ENCODE measurements around the gene TBC1D22A. TPM values are rescaled to one million over a fixed set of nuclear protein-coding genes. Genes with fewer than 3 reads are reported as not detected.

Gene TBC1D22A
- total RNA-seq, 4 donors from 2014 or later, result 18.8 to 25.2 (median 23.1) TPM

DNA sequence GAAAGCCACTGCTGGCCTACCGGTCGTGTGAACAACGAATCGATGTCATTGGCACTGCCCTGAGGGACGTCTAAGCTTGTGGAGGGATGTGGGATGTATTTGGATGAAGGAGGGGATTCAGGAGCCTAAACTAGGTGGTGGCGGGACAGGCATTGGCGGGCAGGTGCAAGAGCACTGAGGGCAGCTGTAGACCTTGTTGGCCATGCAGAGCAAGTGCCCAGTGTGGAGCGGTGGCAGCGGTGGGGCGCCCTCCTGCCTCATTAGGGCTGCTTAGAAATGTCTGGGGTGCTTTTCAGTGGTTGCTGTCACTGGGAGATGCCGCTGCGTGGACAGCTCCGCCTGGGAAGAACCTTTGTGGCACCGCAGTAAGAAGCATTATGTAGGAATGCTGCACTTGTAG, 220.2 kb downstream of the TBC1D22A start:
- no peaks in the 10 kb centered on the region for H3K27me3 ChIP-seq
- no peaks in the 10 kb centered on the region for H3K4me1 ChIP-seq
- H3K4me3 ChIP-seq, result no peak overlapping the region
- TF ChIP-seq POLR2A (IDR thresholded peaks at IDR 0.05), result no peak
- no peak for TF ChIP-seq CTCF (IDR thresholded peaks at IDR 0.05 in 4 of 5, conservative IDR thresholded peaks at IDR 0.05 in 1 of 5)
- H3K36me3 ChIP-seq, result no peaks in the 10 kb centered on the region
- no peaks in the 10 kb centered on the region for H3K9me3 ChIP-seq
- no peak overlapping the region for H3K27ac ChIP-seq
- in situ Hi-C loops (cut with MboI; ENCODE audit: low sequenced_read_pairs in 4 of 4) (no loop called here), intact Hi-C loops (cut with DNase I; ENCODE audit: low total_unique reads) (no loop called here)
- no peak for ATAC-seq
- no peak for DNase-seq

DNA sequence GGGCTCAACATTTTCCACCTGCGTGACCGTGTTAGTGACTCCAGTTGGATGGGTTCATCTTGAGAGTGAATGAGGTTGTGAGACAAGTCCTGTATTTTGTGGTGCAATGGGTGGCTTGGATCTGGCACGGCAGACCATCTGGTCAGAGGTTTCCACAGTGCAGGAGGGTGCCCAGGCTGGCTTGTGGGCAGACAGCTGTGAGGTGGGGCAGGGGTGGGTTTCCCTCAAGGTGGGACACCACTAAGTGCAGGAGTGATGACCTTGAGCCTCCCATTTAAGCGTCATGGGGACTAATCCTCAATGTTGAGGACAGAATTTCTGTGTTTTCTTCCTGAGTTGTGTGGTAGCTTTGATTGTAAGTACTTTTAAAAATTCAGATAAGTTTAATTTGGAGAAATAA, 220.6 kb downstream of the TBC1D22A start:
- in situ Hi-C loops (cut with MboI; ENCODE audit: low sequenced_read_pairs in 4 of 4) (no loop called here), intact Hi-C loops (cut with DNase I; ENCODE audit: low total_unique reads) (no loop called here)
- no peaks in the 10 kb centered on the region for H3K36me3 ChIP-seq
- H3K27me3 ChIP-seq, result no peaks in the 10 kb centered on the region
- H3K9me3 ChIP-seq, result no peaks in the 10 kb centered on the region
- H3K4me3 ChIP-seq, result no peak overlapping the region
- H3K4me1 ChIP-seq, result no peaks in the 10 kb centered on the region
- no peak for DNase-seq
- ATAC-seq, result no peak
- no peak overlapping the region for H3K27ac ChIP-seq
- TF ChIP-seq CTCF (IDR thresholded peaks at IDR 0.05 in 4 of 5, conservative IDR thresholded peaks at IDR 0.05 in 1 of 5) (no peak), POLR2A (IDR thresholded peaks at IDR 0.05) (no peak)

GRCh38 chr22:46984751-46985506, 222.5 kb downstream of the TBC1D22A start:
- TF ChIP-seq CTCF (IDR thresholded peaks at IDR 0.05 in 4 of 5, conservative IDR thresholded peaks at IDR 0.05 in 1 of 5) (no peak), POLR2A (IDR thresholded peaks at IDR 0.05) (no peak)
- Histone ChIP-seq H3K27ac (no peak overlapping the region), H3K4me3 (no peak overlapping the region), H3K4me1 (no peaks in the 10 kb centered on the region), H3K9me3 (no peaks in the 10 kb centered on the region), H3K36me3 (no peaks in the 10 kb centered on the region), H3K27me3 (no peaks in the 10 kb centered on the region)
- no peak for ATAC-seq
- intact Hi-C loops (cut with DNase I; ENCODE audit: low total_unique reads), result no loop called here
- in situ Hi-C loops (cut with MboI; ENCODE audit: low sequenced_read_pairs in 4 of 4), result no loop called here
- no peak for DNase-seq

DNA sequence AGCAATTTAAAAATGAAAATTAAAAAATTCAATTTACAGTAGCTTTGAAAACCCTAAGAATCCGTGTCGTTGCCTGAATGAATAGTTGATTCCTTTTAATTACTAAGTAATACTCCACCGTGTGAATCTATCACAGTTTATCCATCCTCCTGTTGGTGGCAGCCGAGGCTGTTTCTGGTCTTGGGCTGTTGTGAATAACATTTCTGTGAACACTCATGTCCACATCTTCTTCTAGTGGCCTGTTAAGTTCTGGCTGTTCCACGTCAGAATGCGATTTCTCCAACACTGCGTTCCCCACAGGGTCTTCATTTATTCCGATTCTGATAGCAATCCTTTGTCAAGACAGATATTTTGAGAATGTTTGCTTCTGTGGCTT, 223.0 kb downstream of the TBC1D22A start:
- in situ Hi-C loops (cut with MboI; ENCODE audit: low sequenced_read_pairs in 4 of 4), result no loop called here
- no peak for DNase-seq

More for the DNA sequence above, 223.0 kb downstream of the TBC1D22A start:
- TF ChIP-seq CTCF (IDR thresholded peaks at IDR 0.05 in 4 of 5, conservative IDR thresholded peaks at IDR 0.05 in 1 of 5) (no peak), POLR2A (IDR thresholded peaks at IDR 0.05) (no peak)
- Histone ChIP-seq H3K27ac (no peak overlapping the region), H3K36me3 (no peaks in the 10 kb centered on the region), H3K27me3 (no peaks in the 10 kb centered on the region), H3K4me1 (no peaks in the 10 kb centered on the region), H3K9me3 (no peaks in the 10 kb centered on the region), H3K4me3 (no peak overlapping the region)
- intact Hi-C loops (cut with DNase I; ENCODE audit: low total_unique reads), result no loop called here
- no peak for ATAC-seq

Measured in gastrocnemius medialis (tissue), 4 donors.